Smooth muscle cell (in vitro differentiated cells): ENCODE data around the gene PPP2R2D. TPM values are rescaled to one million over a fixed set of nuclear protein-coding genes. Genes with fewer than 3 reads are reported as not detected.

ENCODE experiments used
- DNase-seq: peaks from one replicate; lab custom pipeline; 2025; ENCODE audit not compliant: unreplicated experiment; lab: John Stamatoyannopoulos, UW
- H2AFZ ChIP-seq: fragments of 200-600 bp; sonication (generic); 2 replicates; pipeline ENCODE4 v1.6.0; 2016; ENCODE audit warnings: antibody characterized with exemption, low read depth, mild to moderate bottlenecking
- H3F3A ChIP-seq: fragments of 200-600 bp; sonication (generic); 2 replicates; pipeline ENCODE4 v1.6.0; 2017; ENCODE audit warnings: antibody characterized with exemption, low read depth
- H3K27ac ChIP-seq: fragments of 200-600 bp; sonication (generic); 2 replicates; pipeline ENCODE4 v1.5.1; 2016; ENCODE audit warnings: low read depth, mild to moderate bottlenecking
- H3K27me3 ChIP-seq: fragments of 200-600 bp; sonication (generic); 2 replicates; pipeline ENCODE4 v1.6.1; 2016; ENCODE audit warnings: low read depth, mild to moderate bottlenecking
- H3K36me3 ChIP-seq: fragments of 200-600 bp; sonication (generic); 2 replicates; pipeline ENCODE4 v1.5.1; 2016; ENCODE audit warnings: low read depth
- H3K4me1 ChIP-seq: fragments of 200-600 bp; sonication (generic); 2 replicates; pipeline ENCODE4 v1.5.1; 2016; ENCODE audit warnings: low read depth
- H3K4me2 ChIP-seq: fragments of 200-600 bp; sonication (generic); 2 replicates; pipeline ENCODE4 v1.6.0; 2016; ENCODE audit warnings: mild to moderate bottlenecking
- H3K4me3 ChIP-seq: fragments of 200-600 bp; sonication (generic); 2 replicates; pipeline ENCODE4 v1.5.1; 2016; ENCODE audit warnings: mild to moderate bottlenecking
- H3K79me2 ChIP-seq: fragments of 200-600 bp; sonication (generic); 2 replicates; pipeline ENCODE4 v1.6.0; 2016; ENCODE audit warnings: low read depth, mild to moderate bottlenecking
- H3K9ac ChIP-seq: fragments of 200-600 bp; sonication (generic); 2 replicates; pipeline ENCODE4 v1.6.0; 2016; ENCODE audit warnings: low read depth
- H3K9me3 ChIP-seq: fragments of 200-600 bp; sonication (generic); replicated peaks from 2 replicates; pipeline ENCODE4 v1.5.1; 2016; ENCODE audit warnings: low read depth
- H4K20me1 ChIP-seq: fragments of 200-600 bp; sonication (generic); 2 replicates; pipeline ENCODE4 v1.6.0; 2016; ENCODE audit warnings: low read depth
- CTCF ChIP-seq: fragments of 200-600 bp; sonication (generic); IDR thresholded peaks from 2 replicates; pipeline ENCODE4 v1.5.1; 2017; ENCODE audit warnings: borderline replicate concordance, mild to moderate bottlenecking, antibody characterized with exemption; ENCODE audit not compliant: insufficient read depth, poor library complexity, severe bottlenecking
- WGBS: methylation state at CpG from one replicate; pipeline ENCODE4 v1.1.7; 2016; ENCODE audit warnings: low lambda C conversion rate; 5-methylcytosine and 5-hydroxymethylcytosine counted together
- polyA plus RNA-seq: library from polyadenylated mRNA; unstranded; fragments of >200 nt; fragmentation: Nextera tagmentation; extraction: Ambion mirVana; gene quantifications from 2 replicates; pipeline ENCODE4 v1.2.1, GENCODE V29; 2016
- total RNA-seq: library from RNA; depleted of rRNA; stranded (reverse); fragments of >200 nt; gene quantifications from 2 replicates; pipeline ENCODE4 v1.2.3, GENCODE V29; 2014

Gene PPP2R2D
- total and polyA plus RNA-seq, 2 experiments from 2014 or later: 22.5 to 27.1 TPM

- Histone ChIP-seq H3K27ac (no peak overlapping the region), H3K27me3 (peaks cover 27% of the 10 kb centered on the region), H3K4me1 (no peaks in the 10 kb centered on the region), H3K36me3 (no peaks in the 10 kb centered on the region), H3F3A (no peaks in the 10 kb centered on the region), H3K79me2 (no peaks in the 10 kb centered on the region), H3K9me3 (no peaks in the 10 kb centered on the region), H3K4me3 (no peak overlapping the region), H2AFZ (no peak overlapping the region), H3K9ac (no peak overlapping the region), H3K4me2 (no peak overlapping the region), H4K20me1 (no peaks in the 10 kb centered on the region)
- no peak for DNase-seq
- TF ChIP-seq CTCF: no peak
- 90% methylated on average over 7 of the region's 7 CpGs for WGBS
These were observed 40.5 kb upstream of the PPP2R2D start for GRCh38 chr10:131860311-131860710.

DNA sequence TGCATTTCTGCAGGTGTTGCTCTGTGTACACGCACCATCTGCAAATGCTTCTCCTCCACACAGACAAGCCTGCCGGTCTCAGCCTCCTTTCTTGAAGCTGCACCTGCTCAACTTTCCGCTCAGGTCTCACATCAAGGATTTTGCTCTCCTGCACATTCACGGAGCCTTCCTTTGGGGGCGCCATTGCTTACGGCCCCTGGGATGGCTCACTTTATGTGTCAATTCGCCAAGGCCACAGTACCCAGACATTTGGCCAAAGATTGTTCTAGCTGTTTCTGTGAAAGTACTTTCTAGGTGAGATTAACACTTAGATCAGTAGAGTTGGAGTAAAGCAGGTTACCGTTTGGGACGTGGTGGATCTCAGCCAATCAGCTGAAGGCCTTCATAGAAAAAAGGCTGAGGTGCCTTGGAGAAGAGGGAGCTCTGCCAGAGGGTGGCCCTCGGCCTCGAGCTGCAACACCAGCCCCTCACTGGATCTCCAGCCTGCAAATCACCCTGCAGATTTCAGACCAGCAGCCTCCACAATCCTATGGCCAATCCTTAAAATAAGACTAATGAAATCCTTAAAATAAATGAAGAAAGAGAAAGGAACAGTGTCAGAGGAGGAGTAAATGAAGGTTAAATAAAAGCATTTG lies 39.9 kb upstream of the PPP2R2D start:
- no peaks in the 10 kb centered on the region for H3F3A ChIP-seq
- H3K27ac ChIP-seq: no peak overlapping the region
- no peak overlapping the region for H3K4me3 ChIP-seq
- H3K9me3 ChIP-seq: no peaks in the 10 kb centered on the region
- no peak for TF ChIP-seq CTCF
- H3K79me2 ChIP-seq: no peaks in the 10 kb centered on the region
- H3K4me2 ChIP-seq: no peak overlapping the region
- no peaks in the 10 kb centered on the region for H4K20me1 ChIP-seq
- no peak overlapping the region for H2AFZ ChIP-seq
- 61% methylated on average over 11 of the region's 11 CpGs for WGBS
- no peak for DNase-seq
- H3K4me1 ChIP-seq: no peaks in the 10 kb centered on the region
- H3K9ac ChIP-seq: no peak overlapping the region
- no peaks in the 10 kb centered on the region for H3K36me3 ChIP-seq
- peaks cover 27% of the 10 kb centered on the region for H3K27me3 ChIP-seq

DNA sequence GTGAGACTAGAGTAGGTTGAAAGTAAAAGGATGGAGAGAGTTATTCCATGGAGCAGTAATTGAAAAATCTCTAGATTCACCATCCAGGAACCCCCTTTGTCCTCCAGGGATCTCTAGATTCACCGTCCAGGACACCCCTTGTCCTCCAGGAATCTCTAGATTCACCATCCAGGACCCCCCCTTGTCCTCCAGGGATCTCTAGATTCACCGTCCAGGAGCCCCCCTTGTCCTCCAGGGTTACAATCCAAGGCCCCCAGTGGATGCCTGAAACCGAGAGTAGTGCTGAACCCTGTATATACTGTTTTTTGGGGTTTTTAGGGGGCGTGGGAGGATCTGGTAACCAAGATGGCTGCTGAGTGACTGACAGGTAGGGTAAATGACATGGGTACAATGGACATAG lies 38.3 kb upstream of the PPP2R2D start:
- Histone ChIP-seq H3K9me3 (no peaks in the 10 kb centered on the region), H2AFZ (no peak overlapping the region), H3K4me1 (no peaks in the 10 kb centered on the region), H3K79me2 (no peaks in the 10 kb centered on the region), H3K27me3 (peaks cover 27% of the 10 kb centered on the region), H3K4me3 (no peak overlapping the region), H3K9ac (no peak overlapping the region), H3F3A (no peaks in the 10 kb centered on the region), H4K20me1 (no peaks in the 10 kb centered on the region), H3K4me2 (no peak overlapping the region), H3K36me3 (no peaks in the 10 kb centered on the region), H3K27ac (no peak overlapping the region)
- DNase-seq: peak; percentile 15
- no peak for TF ChIP-seq CTCF
- WGBS: 90% methylated on average over 4 of the region's 4 CpGs
